LHCN-M2 (cell line): ENCODE results near the gene PDLIM3. TPM values are rescaled to one million over a fixed set of nuclear protein-coding genes. Genes with fewer than 3 reads are reported as not detected.
"Not testable (repeated sequence)": the region's sequence is repeated elsewhere in the genome, so short reads cannot be mapped to it uniquely, and the experiment has no call there.

ENCODE experiments used
- DNase-seq: peaks from one replicate; pipeline ENCODE4 v3.0.0-alpha.2; 2012; ENCODE audit warnings: low read depth
- total RNA-seq: library from RNA; depleted of rRNA; stranded (reverse); fragments of >200 nt; gene quantifications from 2 replicates; pipeline ENCODE4 v1.2.3, GENCODE V29; 2014

Gene PDLIM3
- total RNA-seq, 1 experiment from 2014 or later = 1,256 TPM

GRCh38 chr4:185522451-185522850 is 12.9 kb downstream of the PDLIM3 start:
- no peak for DNase-seq

- no peak for DNase-seq
Observed at GRCh38 chr4:185520119-185520518, 15.2 kb downstream of the PDLIM3 start.

- DNase-seq = no peak
Observed at GRCh38 chr4:185518494-185518893, 16.8 kb downstream of the PDLIM3 start.

DNA sequence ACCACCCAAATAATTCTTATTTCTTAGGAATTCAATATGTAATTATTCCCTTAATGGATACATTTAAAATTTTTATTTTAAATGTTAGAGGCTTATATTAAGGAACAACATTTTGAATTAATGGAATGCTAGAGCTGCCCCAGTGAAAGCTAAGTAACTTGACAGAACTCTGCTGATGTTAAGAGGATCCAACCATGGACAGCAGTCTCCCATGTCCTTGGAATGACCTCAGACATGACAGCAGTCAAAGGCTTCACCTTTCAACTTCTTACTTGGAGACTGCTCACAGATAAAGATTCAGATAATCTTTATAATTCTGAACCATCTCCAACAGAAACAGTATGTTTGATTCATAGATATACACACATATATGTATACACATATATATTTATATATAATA is 17.2 kb downstream of the PDLIM3 start:
- no peak for DNase-seq

DNA sequence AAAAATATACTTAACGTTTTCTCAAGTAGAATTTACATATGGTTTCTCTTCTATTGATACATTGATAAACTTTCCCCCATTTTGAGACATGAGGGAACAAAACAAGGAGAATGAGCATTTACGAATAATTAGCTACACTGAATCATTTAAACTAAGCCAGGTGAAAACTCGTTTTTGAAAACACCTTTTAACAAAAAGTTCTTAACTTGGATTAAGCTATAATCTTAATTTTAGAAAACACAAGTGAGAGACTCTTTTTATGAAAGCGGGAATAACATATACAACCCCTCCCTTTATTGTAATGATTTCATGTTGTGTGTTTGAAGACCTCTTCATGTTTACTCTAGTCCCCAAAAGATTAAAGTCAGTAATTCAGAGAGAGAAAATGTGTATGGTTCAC is 20.1 kb downstream of the PDLIM3 start:
- DNase-seq = no peak

- DNase-seq = no peak
Observed at GRCh38 chr4:185514182-185514697, 21.1 kb downstream of the PDLIM3 start.

GRCh38 chr4:185513489-185514181 is 21.7 kb downstream of the PDLIM3 start:
- DNase-seq = peak; percentile 95

GRCh38 chr4:185512516-185512915 is 22.8 kb downstream of the PDLIM3 start:
- DNase-seq = peak; percentile 69

DNA sequence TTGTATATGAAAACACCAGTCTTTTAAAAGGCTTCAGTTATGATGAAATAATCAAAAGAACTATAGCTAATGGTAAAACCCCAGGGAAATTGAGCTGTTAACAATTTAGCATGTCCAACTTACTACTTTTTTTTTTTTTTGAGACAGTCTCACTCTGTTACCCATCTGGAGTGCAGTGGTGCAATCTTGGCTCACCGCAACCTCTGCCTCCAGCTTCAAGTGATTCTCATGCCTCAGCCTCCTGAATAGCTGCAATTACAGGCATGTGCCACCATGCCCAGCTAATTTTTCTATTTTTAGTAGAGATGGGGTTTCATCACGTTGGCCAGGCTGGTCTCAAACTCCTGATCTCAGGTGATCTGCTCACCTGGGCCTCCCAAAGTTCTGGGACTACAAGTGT is 24.1 kb downstream of the PDLIM3 start:
- not testable (repeated sequence) for DNase-seq

DNA sequence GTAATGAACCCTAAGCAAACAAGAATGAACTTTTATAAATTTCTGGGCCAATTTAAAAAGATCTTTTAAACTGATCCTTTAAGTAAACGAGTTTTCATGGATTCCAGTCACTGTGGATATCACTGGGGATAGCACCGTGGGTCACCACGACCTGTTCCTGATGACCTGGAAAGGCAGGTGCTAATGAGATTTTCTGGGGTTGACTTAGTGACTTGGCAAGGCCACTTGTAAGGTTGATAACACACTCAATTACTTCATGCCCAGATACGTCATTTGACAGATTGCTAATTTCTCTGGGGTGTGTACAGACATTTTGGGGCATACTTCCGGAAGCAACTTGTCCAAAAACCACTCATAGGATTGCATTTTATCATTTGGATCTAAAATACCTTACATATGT is 24.5 kb downstream of the PDLIM3 start:
- no peak for DNase-seq

DNA sequence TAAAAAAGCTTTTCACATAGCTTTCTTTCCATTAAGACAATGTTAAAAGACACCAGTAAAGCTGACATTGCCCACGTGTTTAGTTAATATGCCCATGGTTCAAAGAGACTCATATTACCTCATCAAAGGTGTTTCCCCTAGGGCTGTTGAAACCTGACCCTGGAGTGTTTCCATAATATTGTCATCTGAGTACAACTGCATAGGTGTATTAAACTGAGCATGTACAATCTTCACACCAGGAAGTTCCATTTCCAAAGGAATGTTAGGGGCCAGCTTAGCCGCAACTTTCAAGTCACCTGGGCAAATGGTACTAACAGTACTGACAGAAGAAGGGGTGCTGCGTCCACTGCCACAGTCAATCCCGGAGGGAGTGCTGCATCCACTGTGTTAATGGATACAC is 27.1 kb downstream of the PDLIM3 start:
- no peak for DNase-seq

DNA sequence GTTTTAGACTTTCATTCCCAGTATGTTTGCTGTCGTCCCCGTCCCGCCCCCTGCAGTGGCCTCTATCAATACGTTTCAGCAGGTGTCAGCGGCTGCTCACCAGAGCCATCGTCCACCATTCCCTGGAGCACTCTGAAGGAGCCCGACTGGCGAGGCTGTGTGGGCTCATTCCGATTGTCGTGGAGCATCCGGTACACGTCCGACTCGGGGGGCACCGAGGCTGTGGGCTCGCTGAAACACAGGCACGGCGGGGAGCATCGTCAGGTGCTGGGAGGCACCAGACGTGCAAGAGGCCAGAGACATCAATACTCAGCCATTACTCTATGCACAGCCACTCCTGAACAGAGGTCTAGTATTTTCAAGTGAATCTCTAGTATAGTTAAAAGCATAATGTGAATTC is 28.9 kb downstream of the PDLIM3 start:
- DNase-seq = no peak

DNA sequence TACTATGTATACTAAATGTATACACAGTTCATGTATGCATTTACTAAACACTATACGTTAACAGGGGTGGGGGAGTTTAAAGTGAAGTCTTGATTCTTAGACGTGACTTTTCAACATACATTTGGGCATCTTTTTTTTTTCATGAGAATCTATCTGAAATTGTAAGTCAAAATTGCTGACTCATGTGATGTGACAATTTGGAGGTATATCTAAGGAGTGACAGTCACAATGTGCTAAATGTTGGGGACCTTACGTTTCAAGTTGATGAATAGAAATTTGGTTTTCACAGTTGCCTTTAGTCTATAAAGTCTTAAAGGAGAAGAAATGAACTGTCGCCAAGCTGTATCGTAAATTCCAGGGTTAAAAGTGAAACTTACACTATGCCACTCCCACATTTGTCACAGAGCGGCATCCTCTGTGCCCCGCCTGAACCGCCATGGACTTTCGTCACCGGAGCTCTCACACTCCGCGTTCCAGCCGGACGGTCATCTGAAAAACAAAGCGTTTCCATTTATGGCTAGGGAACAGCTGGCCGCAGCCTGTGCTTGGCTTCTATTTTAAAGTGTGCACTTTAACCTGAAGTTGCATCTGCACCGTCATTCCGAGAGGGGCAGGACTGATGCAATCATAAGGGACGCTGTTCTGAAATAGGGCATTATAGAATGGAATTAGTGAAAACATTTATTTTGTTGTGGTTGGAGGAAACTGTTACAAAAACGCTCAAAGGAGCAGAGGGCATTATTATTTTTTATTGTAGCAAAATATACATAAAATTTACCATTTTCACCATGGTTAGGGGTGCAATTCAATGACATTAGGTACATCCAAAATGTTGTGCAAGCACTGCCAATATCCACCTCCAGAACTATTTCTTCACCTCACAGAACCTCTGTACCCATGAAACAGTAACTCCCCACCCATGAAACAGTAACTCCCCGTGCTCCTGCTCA is 30.9 kb downstream of the PDLIM3 start:
- peak; percentile 89 for DNase-seq

DNA sequence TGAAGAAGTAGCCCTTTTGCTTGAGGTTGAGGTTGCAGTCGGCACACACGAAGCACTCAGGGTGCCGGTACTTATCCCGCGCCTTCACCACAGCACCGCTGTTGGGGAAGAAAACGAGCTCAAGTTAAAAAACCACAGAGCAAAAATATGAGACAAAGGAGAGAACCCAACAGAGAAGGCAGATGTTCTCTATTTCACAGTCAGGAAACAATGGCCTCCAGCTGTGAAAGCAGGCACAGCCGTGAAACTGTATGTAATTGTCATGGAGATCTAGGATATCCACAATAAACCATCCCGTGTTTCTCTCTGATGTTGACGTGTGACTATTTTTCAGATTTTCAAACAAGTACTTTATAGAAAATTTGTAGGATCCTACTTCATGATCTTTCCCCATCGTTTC is 32.9 kb downstream of the PDLIM3 start:
- no peak for DNase-seq

- DNase-seq = no peak
Observed at GRCh38 chr4:185500576-185500975, 34.7 kb downstream of the PDLIM3 start.

DNA sequence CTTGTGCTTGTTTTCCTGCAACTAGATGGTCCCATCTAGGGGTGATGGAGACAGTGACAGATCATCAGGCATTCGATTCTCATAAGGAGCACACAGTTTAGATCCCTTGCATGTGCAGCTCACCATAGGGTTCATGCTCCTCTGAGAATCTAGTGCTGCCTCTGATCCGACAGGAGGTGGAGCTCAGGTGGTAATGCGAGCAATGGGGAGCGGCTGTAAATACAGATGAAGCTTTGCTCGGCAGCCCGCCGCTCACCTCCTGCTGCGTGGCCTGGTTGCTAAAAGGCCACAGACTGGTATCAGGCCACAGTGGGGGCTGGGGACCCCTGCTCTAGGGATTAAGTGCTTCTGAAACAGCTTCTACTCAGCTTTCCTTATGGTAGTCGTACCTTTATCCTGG is 35.3 kb downstream of the PDLIM3 start:
- no peak for DNase-seq

- no peak for DNase-seq
Observed at GRCh38 chr4:185488650-185489049, 46.7 kb downstream of the PDLIM3 start.

DNA sequence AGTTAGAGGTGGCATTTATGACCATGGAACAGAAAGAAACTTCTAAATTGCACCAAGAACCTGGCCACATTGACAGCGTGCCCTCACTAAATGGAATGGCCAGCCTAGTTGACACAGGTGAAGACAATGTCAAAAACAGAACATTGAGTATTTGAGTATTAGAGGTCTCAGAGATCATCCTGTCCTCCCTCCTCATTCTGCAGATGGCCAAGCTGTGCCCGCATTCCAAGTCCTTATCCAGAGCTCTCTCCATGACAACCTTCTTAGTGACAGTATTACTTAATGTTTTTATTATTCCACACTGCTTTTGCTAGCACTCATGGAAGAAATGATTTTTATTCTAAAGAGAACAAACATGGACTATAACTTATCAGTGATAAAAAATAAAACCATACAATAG is 53.9 kb downstream of the PDLIM3 start:
- DNase-seq = no peak

- no peak for DNase-seq
Observed at GRCh38 chr4:185480016-185480732, 55.1 kb downstream of the PDLIM3 start.

DNA sequence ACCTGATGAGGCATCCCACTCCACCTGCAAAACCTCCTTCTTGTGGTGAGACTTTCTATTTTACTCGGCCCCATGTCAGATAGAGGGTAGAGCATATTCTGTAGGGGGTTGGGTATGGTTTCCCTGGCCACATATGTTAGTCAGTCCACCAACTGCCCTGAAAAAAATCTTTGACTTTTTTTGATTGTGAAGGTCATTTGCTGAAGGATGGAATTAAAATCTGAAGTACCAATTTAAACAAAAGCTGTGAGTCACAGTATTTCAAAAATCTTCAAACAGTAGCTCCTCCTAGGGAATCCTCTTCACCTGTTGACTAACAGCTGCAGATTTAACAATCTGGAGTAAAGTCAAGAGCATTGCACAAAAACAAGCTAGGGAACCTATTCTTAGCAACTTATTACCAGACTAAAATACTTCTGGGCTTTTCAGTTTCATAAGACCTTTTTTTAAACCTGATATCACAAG is 55.8 kb downstream of the PDLIM3 start:
- peak; percentile 94 for DNase-seq

DNA sequence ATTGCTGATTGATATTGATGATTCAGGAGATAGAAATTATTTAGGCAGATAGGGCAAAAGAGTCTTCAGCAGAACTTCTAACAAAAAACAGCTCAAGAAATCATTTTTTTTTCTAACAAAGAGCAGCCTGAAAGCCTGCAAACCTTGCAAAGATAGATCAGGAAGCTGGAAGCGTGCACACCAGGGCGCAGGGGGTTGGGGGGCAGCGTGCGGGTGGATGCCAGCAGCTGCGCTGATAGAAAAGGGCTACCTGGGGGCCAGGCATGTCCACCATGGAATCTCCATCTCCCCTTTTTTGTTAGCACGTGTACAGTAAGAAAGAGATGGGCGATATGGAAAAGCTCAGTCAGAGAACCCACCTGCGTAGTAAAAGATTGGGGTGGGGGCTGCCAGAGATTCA is 62.1 kb downstream of the PDLIM3 start:
- no peak for DNase-seq

GRCh38 chr4:185472103-185472542 is 63.2 kb downstream of the PDLIM3 start:
- DNase-seq = no peak
